Stomach (tissue), 9 donors: Measurements from ENCODE around the gene KLHL10. TPM values are rescaled to one million over a fixed set of nuclear protein-coding genes. Genes with fewer than 3 reads are reported as not detected.
A peak's percentile ranks its signal among the peaks of the same experiment; 100 is the strongest.
"Not testable (repeated sequence)": the region's sequence is repeated elsewhere in the genome, so short reads cannot be mapped to it uniquely, and the experiment has no call there.

Experiments
- DNase-seq, 2 donors: peaks; one replicate each; pipeline versions ENCODE4 v3.0.0 to v3.0.0-alpha.2; 2013 to 2019
- H3K27ac ChIP-seq, 5 donors: fragments of 200-600 bp in 4 of 5; sonication (generic) in 4 of 5; one replicate each; pipeline ENCODE4 v1.5.1; 2013 to 2019; ENCODE audit warnings: mild to moderate bottlenecking in 1 of 5, moderate library complexity in 1 of 5
- H3K27me3 ChIP-seq, 3 donors: fragments of 200-600 bp; sonication (generic); one replicate each; pipeline ENCODE4 v1.5.1; 2017 to 2019; ENCODE audit warnings: mixed run types in 1 of 3
- H3K36me3 ChIP-seq, 4 donors: fragments of 200-600 bp; sonication (generic); 1 replicate in 3 of 4; 2 replicates in 1 of 4; pipeline ENCODE4 v1.5.1; 2016 to 2019
- H3K4me1 ChIP-seq, 4 donors: fragments of 200-600 bp; sonication (generic); one replicate each; pipeline ENCODE4 v1.5.1; 2016 to 2019
- H3K4me3 ChIP-seq, 4 donors: fragments of 200-600 bp; sonication (generic) in 3 of 4; one replicate each; pipeline ENCODE4 v1.5.1; 2016 to 2019; ENCODE audit warnings: mild to moderate bottlenecking in 1 of 4
- H3K9me3 ChIP-seq, 4 donors: fragments of 200-600 bp; sonication (generic); one replicate each; pipeline ENCODE4 v1.5.1; 2016 to 2019
- CTCF ChIP-seq, 7 experiments: fragments of 450-650 bp in 4 of 7; fragments of 200-600 bp in 3 of 7; sonication (generic) in 3 of 7; IDR thresholded peaks; one replicate each; pipeline ENCODE4 v1.5.1; 2016 to 2019; ENCODE audit warnings: antibody characterized with exemption in 7 of 7, control low read depth in 2 of 7, mild to moderate bottlenecking in 1 of 7
- EP300 ChIP-seq: sonication (generic); formaldehyde crosslinking; IDR thresholded peaks from one replicate; pipeline ENCODE4 v1.6.1; 2017; ENCODE audit warnings: antibody characterized with exemption
- POLR2A ChIP-seq, 4 donors: fragments of 450-650 bp; IDR thresholded peaks; one replicate each; pipeline ENCODE4 v1.6.1; 2016; ENCODE audit warnings: antibody characterized with exemption in 4 of 4, control low read depth in 2 of 4, mild to moderate bottlenecking in 1 of 4, moderate library complexity in 1 of 4
- POLR2AphosphoS5 ChIP-seq, 3 donors: sonication (generic); formaldehyde crosslinking; IDR thresholded peaks; one replicate each; pipeline ENCODE4 v1.6.1; 2016; ENCODE audit warnings: antibody characterized with exemption in 3 of 3
- WGBS, 5 donors: extraction: QIAGEN DNeasy Blood & Tissue Kit in 3 of 5; methylation state at CpG; one replicate each; pipeline versions ENCODE4 v1.1.5 to v1.1.7; 2013 to 2018; 5-methylcytosine and 5-hydroxymethylcytosine counted together
- intact Hi-C: fragments of 100-400 bp; cut with DNase I; formaldehyde crosslinking; loops from one replicate; pipeline ENCODE4 v1.15.1; 2023; ENCODE audit warnings: low total_unique reads
- polyA plus RNA-seq, 3 donors: library from polyadenylated mRNA; stranded (reverse); fragments of 200-250 nt; gene quantifications; one replicate each; pipeline ENCODE4 v1.2.3, GENCODE V29; 2013
- total RNA-seq, 5 donors: library from RNA; depleted of rRNA; stranded (reverse); fragments of >200 nt; gene quantifications; one replicate each; pipeline versions ENCODE4 v1.1.0 to v1.2.3, GENCODE V29; 2014 to 2016
- donor health status: healthy with polysubstance abuse.
- donor health status: Bipolar disorder and iron deficiency.
- donor health status: healthy.

Gene KLHL10
- total and polyA plus RNA-seq, 8 donors, result 0.23 to 1.1 TPM; not detected in 6

- H3K4me1 ChIP-seq, result peaks cover 5 to 22% (median 19%) of the 10 kb centered on the region in 4 donors
- H3K9me3 ChIP-seq, result no peaks in the 10 kb centered on the region
- H3K27me3 ChIP-seq, result no peaks in the 10 kb centered on the region
- intact Hi-C loops, result no loop called here
- 38 to 48% (median 45%) methylated on average over 21 of the region's 21 CpGs for WGBS, 5 donors
- no peak for DNase-seq
- TF ChIP-seq POLR2AphosphoS5 (IDR thresholded peaks at IDR 0.05), result no peak
- no peak for TF ChIP-seq CTCF (IDR thresholded peaks at IDR 0.05)
- TF ChIP-seq POLR2A (IDR thresholded peaks at IDR 0.05), result no peak
- TF ChIP-seq EP300, result no peak
- peak overlapping the region in 4 of 5 donors; percentile 68 to 88 (median 83) for H3K27ac ChIP-seq
- H3K36me3 ChIP-seq, result peaks cover 8 to 20% (median 15%) of the 10 kb centered on the region in 4 donors
- H3K4me3 ChIP-seq, result peak overlapping the region; percentile 73 to 99 (median 88)
Observed at GRCh38 chr17:41836550-41837196, 952 bp upstream of the KLHL10 start.

- H3K27ac ChIP-seq, H3K4me3 ChIP-seq, intact Hi-C loops, H3K9me3 ChIP-seq, H3K27me3 ChIP-seq, DNase-seq, H3K36me3 ChIP-seq: not testable (repeated sequence)
- H3K4me1 ChIP-seq, result peaks cover 5 to 20% (median 18%) of the 10 kb centered on the region in 4 donors
- WGBS, 5 donors, result 92 to 100% (median 94%) methylated on average over 2 of the region's 2 CpGs
Observed at GRCh38 chr17:41839448-41839847, 1.8 kb downstream of the KLHL10 start.

- DNase-seq, H3K27ac ChIP-seq, H3K9me3 ChIP-seq, H3K4me3 ChIP-seq, H3K36me3 ChIP-seq, H3K4me1 ChIP-seq, H3K27me3 ChIP-seq, intact Hi-C loops: not testable (repeated sequence)
- 79 to 94% (median 90%) methylated on average over 6 of the region's 6 CpGs for WGBS, 5 donors
Observed at GRCh38 chr17:41840781-41841180, 3.2 kb downstream of the KLHL10 start.

- Histone ChIP-seq H3K4me3 (no peak overlapping the region), H3K9me3 (no peaks in the 10 kb centered on the region), H3K36me3 (peaks cover 0 to 7% (median 2%) of the 10 kb centered on the region in 4 donors), H3K4me1 (peaks cover 0 to 19% (median 9%) of the 10 kb centered on the region in 4 donors), H3K27me3 (no peaks in the 10 kb centered on the region), H3K27ac (no peak overlapping the region)
- no peak for DNase-seq
- WGBS, 5 donors, result 89 to 97% (median 94%) methylated on average over 6 of the region's 6 CpGs
- no peak for TF ChIP-seq EP300
- no peak for TF ChIP-seq POLR2AphosphoS5 (IDR thresholded peaks at IDR 0.05)
- no peak for TF ChIP-seq CTCF (IDR thresholded peaks at IDR 0.05)
- no peak for TF ChIP-seq POLR2A (IDR thresholded peaks at IDR 0.05)
- intact Hi-C loops, result no loop called here
Observed at GRCh38 chr17:41844971-41845370, 7.3 kb downstream of the KLHL10 start.

GRCh38 chr17:41848788-41849187 is 11.2 kb downstream of the KLHL10 start:
- no peak for DNase-seq
- intact Hi-C loops, result no loop called here
- TF ChIP-seq EP300, result no peak
- TF ChIP-seq POLR2A (IDR thresholded peaks at IDR 0.05), result no peak
- no peak for TF ChIP-seq POLR2AphosphoS5 (IDR thresholded peaks at IDR 0.05)
- no peak for TF ChIP-seq CTCF (IDR thresholded peaks at IDR 0.05)
- no peaks in the 10 kb centered on the region for H3K9me3 ChIP-seq
- H3K4me3 ChIP-seq, result no peak overlapping the region
- peak overlapping the region in 1 of 5 donors; percentile 5 for H3K27ac ChIP-seq
- WGBS, 5 donors, result 72 to 80% (median 75%) methylated on average over 4 of the region's 4 CpGs
- peaks cover 7 to 15% (median 11%) of the 10 kb centered on the region in 4 donors for H3K36me3 ChIP-seq
- H3K4me1 ChIP-seq, result peaks cover 0 to 49% (median 15%) of the 10 kb centered on the region in 4 donors
- H3K27me3 ChIP-seq, result no peaks in the 10 kb centered on the region
